GM18870 (cell line): ENCODE data around the gene GALC.

Experiments used
- ATAC-seq: cut with Tn5 transposase; IDR thresholded peaks from one replicate; pipeline ENCODE4 v1.9.1; 2021; ENCODE audit warnings: moderate library complexity; ENCODE audit not compliant: unreplicated experiment

Gene GALC

DNA sequence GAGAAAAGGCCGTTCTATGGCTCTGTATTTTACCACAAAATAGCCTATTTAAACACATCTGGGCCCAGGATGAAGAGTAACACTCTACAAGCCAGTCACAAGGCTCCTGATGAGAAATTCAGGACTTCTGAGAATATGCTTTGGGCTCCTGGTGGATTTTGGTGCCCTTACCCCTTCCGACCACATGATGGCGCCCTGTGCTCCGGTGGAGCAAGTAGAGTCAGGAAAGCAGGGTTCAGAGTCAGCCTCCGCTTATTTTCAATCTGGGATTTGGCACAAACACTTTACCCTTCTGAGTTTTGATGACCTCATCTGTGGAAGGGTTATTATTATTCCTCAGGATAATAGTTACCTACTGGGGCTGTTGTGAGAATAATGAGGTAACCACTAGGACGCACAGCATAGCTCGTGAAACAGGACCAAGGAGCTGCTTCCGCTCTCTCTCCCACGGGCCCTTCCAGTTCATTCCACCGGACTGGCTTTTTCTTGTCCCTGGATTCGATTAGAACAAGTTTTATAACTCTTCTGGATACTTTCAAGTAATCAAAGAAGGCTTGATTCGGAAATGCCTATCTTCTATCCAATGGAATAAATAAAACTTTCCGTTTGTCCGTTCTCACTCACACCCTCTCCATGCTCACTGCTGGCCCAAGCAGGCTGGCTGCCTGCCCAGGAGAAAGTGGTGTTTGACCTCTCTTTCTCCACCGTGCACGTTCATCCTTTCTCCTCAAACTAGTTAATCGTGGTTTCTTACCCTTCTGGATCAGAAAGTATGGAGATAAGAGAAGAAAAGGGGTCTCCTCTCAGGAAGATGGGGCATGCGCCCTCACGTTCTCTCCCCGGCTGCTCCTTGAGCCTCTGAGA, 104.6 kb downstream of the GALC start:
- ATAC-seq, result no peak

DNA sequence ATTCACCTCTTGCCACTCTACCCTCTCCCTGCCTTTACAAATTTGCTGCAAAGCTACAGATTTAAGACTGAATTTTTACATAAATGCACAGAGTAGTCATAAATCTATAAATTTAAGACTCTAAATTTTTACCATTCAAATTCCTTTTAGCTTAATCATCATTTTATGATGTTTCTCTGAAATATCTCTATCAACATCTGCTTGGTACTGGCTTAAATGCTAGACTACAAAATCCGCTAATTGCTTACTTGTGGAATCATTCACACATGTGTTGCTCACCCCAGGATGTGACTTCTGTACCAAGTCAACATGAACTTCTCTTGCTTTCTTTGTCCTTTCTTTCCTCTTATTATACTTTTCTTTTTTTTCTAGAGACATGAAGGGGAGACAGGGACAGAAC, 109.2 kb downstream of the GALC start:
- ATAC-seq, result no peak
